ENCODE measurements around the gene ZSCAN30. TPM values are rescaled to one million over a fixed set of nuclear protein-coding genes. Genes with fewer than 3 reads are reported as not detected.

ZSCAN30 gene
- total RNA-seq, 1 experiment from 2014 or later: 12.1 TPM

DNA sequence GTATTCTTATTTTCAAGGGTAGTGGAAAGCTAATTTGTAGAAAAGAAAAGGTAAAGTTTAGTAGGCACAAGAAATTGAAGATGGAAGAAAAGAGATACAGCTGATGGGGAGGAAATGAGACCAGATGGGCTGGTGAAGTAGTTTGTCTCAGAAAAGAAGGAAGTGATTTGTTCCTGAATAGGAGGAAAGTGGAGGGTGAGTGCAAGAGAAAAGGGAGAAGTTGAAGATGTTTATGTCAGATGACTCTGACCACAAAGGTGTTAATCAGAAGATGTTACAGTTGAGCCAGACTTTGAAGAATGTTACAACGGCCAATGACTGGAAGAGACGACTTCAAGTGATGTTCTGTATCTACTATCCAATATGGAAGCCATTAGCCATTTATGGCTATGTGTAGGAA is 21.2 kb downstream of the ZSCAN30 start:
- no TSS peak for BruUV-seq (replicated peaks)
- in situ Hi-C loops (cut with HindIII; ENCODE audit: low pct_unique_long_range_greater_than_20kb, low sequenced_read_pairs): no loop called here
- CTCF ChIA-PET: no interaction called here

DNA sequence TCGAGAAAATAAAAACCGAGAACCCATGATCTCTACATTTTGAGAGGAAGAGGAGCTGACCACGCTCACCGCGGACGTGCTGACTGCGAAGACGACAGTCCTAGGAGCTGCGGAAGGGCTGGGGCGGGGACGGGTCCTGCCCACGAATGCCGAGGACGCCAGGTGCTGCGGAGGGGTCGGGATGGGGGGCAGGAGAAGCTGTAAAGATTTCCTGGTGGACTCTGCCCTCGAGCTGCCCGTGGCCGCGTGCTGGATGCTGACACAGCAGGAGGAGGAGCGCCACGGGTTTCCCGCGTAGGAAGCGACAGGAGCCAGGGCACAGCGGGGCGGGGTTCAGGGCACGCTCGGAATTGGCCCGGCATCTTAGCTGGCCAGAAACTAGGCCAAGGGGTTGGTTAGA is 22.2 kb downstream of the ZSCAN30 start:
- POLR2A ChIA-PET: no interaction called here
- CTCF ChIA-PET: no interaction called here
- in situ Hi-C loops (cut with HindIII; ENCODE audit: low pct_unique_long_range_greater_than_20kb, low sequenced_read_pairs): no loop called here
- Histone ChIP-seq H3K4me1 (ENCODE audit: control insufficient read depth, insufficient read depth, low read length) (no peaks in the 10 kb centered on the region), H3K36me3 (ENCODE audit: control insufficient read depth, insufficient read depth, low read length) (no peaks in the 10 kb centered on the region), H3K27ac (ENCODE audit: low read length) (no peak overlapping the region), H3K9me3 (ENCODE audit: control insufficient read depth, insufficient read depth, low read depth, low read length) (peaks cover 6% of the 10 kb centered on the region; the same call in 1 of the 2 replicates), H3K27me3 (ENCODE audit: control insufficient read depth, insufficient read depth, low read length) (no peaks in the 10 kb centered on the region), H3K4me3 (ENCODE audit: low read depth in 2 of 2, low read length in 2 of 2) (no peak overlapping the region)
- intact Hi-C loops (cut with micrococcal nuclease; ENCODE audit: unreplicated experiment): no loop called here
- TF ChIP-seq TCF7L2 (IDR thresholded peaks at IDR 0.05; ENCODE audit: low read depth, low read length): no peak
- BruUV-seq (replicated peaks): no TSS peak
- DNase-seq (ENCODE audit: low read depth, low spot score) (no peak), ATAC-seq (no peak)

More for the DNA sequence above, 21.2 kb downstream of the ZSCAN30 start:
- H3K27ac ChIP-seq (ENCODE audit: low read length): no peak overlapping the region
- intact Hi-C loops (cut with micrococcal nuclease; ENCODE audit: unreplicated experiment): no loop called here
- no peak overlapping the region for H3K4me3 ChIP-seq (ENCODE audit: low read depth in 2 of 2, low read length in 2 of 2)
- TF ChIP-seq, protein P1, sequence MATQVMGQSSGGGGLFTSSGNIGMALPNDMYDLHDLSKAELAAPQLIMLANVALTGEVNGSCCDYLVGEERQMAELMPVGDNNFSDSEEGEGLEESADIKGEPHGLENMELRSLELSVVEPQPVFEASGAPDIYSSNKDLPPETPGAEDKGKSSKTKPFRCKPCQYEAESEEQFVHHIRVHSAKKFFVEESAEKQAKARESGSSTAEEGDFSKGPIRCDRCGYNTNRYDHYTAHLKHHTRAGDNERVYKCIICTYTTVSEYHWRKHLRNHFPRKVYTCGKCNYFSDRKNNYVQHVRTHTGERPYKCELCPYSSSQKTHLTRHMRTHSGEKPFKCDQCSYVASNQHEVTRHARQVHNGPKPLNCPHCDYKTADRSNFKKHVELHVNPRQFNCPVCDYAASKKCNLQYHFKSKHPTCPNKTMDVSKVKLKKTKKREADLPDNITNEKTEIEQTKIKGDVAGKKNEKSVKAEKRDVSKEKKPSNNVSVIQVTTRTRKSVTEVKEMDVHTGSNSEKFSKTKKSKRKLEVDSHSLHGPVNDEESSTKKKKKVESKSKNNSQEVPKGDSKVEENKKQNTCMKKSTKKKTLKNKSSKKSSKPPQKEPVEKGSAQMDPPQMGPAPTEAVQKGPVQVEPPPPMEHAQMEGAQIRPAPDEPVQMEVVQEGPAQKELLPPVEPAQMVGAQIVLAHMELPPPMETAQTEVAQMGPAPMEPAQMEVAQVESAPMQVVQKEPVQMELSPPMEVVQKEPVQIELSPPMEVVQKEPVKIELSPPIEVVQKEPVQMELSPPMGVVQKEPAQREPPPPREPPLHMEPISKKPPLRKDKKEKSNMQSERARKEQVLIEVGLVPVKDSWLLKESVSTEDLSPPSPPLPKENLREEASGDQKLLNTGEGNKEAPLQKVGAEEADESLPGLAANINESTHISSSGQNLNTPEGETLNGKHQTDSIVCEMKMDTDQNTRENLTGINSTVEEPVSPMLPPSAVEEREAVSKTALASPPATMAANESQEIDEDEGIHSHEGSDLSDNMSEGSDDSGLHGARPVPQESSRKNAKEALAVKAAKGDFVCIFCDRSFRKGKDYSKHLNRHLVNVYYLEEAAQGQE (IDR thresholded peaks at IDR 0.05; ENCODE audit: insufficient read depth in 1 of 2, low read depth in 2 of 2, low read length in 1 of 2): no peak
- TF ChIP-seq POLR2AphosphoS5 (IDR thresholded peaks at IDR 0.05; ENCODE audit: low read depth, low read length): no peak
- TF ChIP-seq, protein P2, sequence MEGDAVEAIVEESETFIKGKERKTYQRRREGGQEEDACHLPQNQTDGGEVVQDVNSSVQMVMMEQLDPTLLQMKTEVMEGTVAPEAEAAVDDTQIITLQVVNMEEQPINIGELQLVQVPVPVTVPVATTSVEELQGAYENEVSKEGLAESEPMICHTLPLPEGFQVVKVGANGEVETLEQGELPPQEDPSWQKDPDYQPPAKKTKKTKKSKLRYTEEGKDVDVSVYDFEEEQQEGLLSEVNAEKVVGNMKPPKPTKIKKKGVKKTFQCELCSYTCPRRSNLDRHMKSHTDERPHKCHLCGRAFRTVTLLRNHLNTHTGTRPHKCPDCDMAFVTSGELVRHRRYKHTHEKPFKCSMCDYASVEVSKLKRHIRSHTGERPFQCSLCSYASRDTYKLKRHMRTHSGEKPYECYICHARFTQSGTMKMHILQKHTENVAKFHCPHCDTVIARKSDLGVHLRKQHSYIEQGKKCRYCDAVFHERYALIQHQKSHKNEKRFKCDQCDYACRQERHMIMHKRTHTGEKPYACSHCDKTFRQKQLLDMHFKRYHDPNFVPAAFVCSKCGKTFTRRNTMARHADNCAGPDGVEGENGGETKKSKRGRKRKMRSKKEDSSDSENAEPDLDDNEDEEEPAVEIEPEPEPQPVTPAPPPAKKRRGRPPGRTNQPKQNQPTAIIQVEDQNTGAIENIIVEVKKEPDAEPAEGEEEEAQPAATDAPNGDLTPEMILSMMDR (IDR thresholded peaks at IDR 0.05): no peak
- H3K36me3 ChIP-seq (ENCODE audit: control insufficient read depth, insufficient read depth, low read length): no peaks in the 10 kb centered on the region
- H3K4me1 ChIP-seq (ENCODE audit: control insufficient read depth, insufficient read depth, low read length): no peaks in the 10 kb centered on the region
- DNase-seq (ENCODE audit: low read depth, low spot score): no peak
- ATAC-seq: no peak
- H3K27me3 ChIP-seq (ENCODE audit: control insufficient read depth, insufficient read depth, low read length): no peaks in the 10 kb centered on the region
- H3K9me3 ChIP-seq (ENCODE audit: control insufficient read depth, insufficient read depth, low read depth, low read length): peaks cover 6% of the 10 kb centered on the region; the same call in 1 of the 2 replicates
- POLR2A ChIA-PET: no interaction called here

DNA sequence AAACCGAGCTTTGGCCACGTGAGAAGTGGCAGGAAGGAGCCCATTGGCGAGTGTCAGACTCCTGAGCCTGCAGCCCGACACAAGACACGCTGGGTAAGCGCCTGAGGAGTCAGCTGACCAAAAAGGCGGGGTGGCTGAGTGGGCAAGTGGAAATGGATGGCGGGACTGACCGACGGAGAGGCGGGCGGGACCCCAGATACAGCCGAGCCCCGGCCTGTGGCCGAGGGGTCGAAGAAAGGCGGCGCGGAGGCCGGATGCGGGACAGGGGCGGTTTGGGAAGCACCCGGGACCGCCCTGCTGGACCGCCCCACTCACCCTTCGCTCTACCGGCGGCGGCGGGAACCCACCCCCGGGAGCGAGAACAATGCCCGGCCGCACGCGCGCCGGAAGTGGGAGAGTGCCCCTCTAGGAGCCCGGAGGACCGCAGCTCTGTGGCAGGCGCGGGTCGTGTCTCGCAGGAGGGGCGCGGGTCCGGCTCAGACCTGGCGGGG is 22.8 kb downstream of the ZSCAN30 start:
- H3K27me3 ChIP-seq (ENCODE audit: control insufficient read depth, insufficient read depth, low read length): no peaks in the 10 kb centered on the region
- ChIA-PET CTCF (no interaction called here), POLR2A (no interaction called here)
- TF ChIP-seq, protein P2 (IDR thresholded peaks at IDR 0.05): no peak
- TF ChIP-seq POLR2AphosphoS5 (IDR thresholded peaks at IDR 0.05; ENCODE audit: low read depth, low read length) (no peak), SIN3A (IDR thresholded peaks at IDR 0.05; ENCODE audit: borderline replicate concordance, insufficient read depth, low read depth, low read length) (no peak), TCF7L2 (IDR thresholded peaks at IDR 0.05; ENCODE audit: low read depth, low read length) (no peak)
- TF ChIP-seq, protein P1 (IDR thresholded peaks at IDR 0.05; ENCODE audit: insufficient read depth in 1 of 2, low read depth in 2 of 2, low read length in 1 of 2): no peak
- intact Hi-C loops (cut with micrococcal nuclease; ENCODE audit: unreplicated experiment): no loop called here
- H3K27ac ChIP-seq (ENCODE audit: low read length): no peak overlapping the region
- no TSS peak for BruUV-seq (replicated peaks)
- peaks cover 6% of the 10 kb centered on the region; the same call in 1 of the 2 replicates for H3K9me3 ChIP-seq (ENCODE audit: control insufficient read depth, insufficient read depth, low read depth, low read length)
- H3K36me3 ChIP-seq (ENCODE audit: control insufficient read depth, insufficient read depth, low read length): no peaks in the 10 kb centered on the region
- H3K4me1 ChIP-seq (ENCODE audit: control insufficient read depth, insufficient read depth, low read length): no peaks in the 10 kb centered on the region
- ATAC-seq (no peak), DNase-seq (ENCODE audit: low read depth, low spot score) (no peak)
- in situ Hi-C loops (cut with HindIII; ENCODE audit: low pct_unique_long_range_greater_than_20kb, low sequenced_read_pairs): no loop called here
- H3K4me3 ChIP-seq (ENCODE audit: low read depth in 2 of 2, low read length in 2 of 2): no peak overlapping the region

Measured in Panc1 (cell line).